Measurements from ENCODE around the gene CDYL.

CDYL gene

GRCh38 chr6:4781426-4781825 lies 5.2 kb downstream of the CDYL start:
- TF ChIP-seq CTCF (IDR thresholded peaks at IDR 0.05), result no peak

GRCh38 chr6:4781967-4782575 lies 5.9 kb downstream of the CDYL start:
- no peak for TF ChIP-seq CTCF (IDR thresholded peaks at IDR 0.05)

GRCh38 chr6:4786996-4787395 lies 10.8 kb downstream of the CDYL start:
- no peak for TF ChIP-seq CTCF (IDR thresholded peaks at IDR 0.05)

- TF ChIP-seq CTCF (IDR thresholded peaks at IDR 0.05), result no peak
Observed at GRCh38 chr6:4788482-4788881, 12.3 kb downstream of the CDYL start.

GRCh38 chr6:4788953-4789584 lies 12.9 kb downstream of the CDYL start:
- TF ChIP-seq CTCF (IDR thresholded peaks at IDR 0.05), result no peak

- TF ChIP-seq CTCF (IDR thresholded peaks at IDR 0.05), result no peak
Observed at GRCh38 chr6:4790158-4790899, 14.1 kb downstream of the CDYL start.

- no peak for TF ChIP-seq CTCF (IDR thresholded peaks at IDR 0.05)
Observed at GRCh38 chr6:4794140-4794707, 18.0 kb downstream of the CDYL start.

All from LNCAP (cell line).